Fibroblast of the aortic adventitia (primary cell): ENCODE data around the gene RNF166. TPM values are rescaled to one million over a fixed set of nuclear protein-coding genes. Genes with fewer than 3 reads are reported as not detected.

ENCODE experiments used
- DNase-seq: peaks from one replicate; pipeline ENCODE4 v3.0.0-alpha.2; 2010; ENCODE audit warnings: low read depth
- H3K4me3 ChIP-seq: 2 replicates; pipeline ENCODE4 v1.5.1; 2011; ENCODE audit warnings: low read depth, mild to moderate bottlenecking, control low read depth, low read length, moderate library complexity
- total RNA-seq: library from RNA; depleted of rRNA; stranded (reverse); fragments of >200 nt; gene quantifications from 2 replicates; pipeline ENCODE4 v1.2.3, GENCODE V29; 2012; ENCODE audit warnings: low replicate concordance
- TF ChIP-seq, protein P1 (sequence below): IDR thresholded peaks from 2 replicates; pipeline ENCODE4 v1.5.1; 2011; ENCODE audit warnings: mild to moderate bottlenecking, low read length, control low read depth, inconsistent platforms; ENCODE audit not compliant: insufficient read depth

The RNF166 gene
- total RNA-seq, 1 donor = 10.2 TPM

DNA sequence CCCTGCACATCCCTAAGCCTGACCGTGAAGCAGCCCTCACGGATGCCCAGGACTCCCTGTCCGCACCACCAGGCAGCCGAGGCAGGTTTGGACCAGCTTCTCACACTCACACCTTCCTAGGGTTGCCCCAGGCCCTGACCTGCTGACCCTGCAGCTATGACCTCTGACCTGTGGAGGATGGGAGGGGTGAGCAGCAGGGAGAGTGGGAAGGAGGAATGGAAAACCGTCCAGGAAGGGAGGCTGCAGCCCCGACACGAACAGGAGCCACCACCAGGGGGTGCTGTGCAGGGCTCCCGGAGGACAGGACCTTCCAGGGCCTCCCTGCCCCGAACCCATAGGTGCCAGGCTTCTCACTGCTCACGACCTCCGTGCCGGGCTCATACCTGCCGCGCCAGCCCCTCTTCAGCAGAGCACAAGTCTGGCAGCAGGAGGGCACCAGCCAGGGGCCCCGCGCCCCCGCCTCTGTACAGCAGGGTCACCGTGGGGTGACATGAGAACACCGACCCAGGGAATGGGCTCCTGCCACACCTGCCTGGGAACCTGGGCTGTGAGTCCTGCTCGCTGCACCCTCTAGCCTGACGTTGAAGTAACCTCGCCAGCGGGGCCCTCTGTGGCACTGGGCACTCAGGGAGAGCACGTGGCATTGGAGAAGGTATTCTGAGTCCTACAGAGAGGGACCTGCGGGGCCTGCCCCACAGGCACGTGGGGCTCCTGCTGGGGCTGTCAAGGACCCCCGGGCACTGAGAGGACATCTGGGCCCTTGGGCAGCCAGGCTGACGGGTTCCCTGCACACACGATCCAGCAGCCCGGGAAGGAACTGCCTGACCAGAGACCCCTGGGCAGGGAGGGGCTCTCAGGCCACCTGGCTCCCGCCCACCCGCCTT lies 37.7 kb upstream of the RNF166 start:
- TF ChIP-seq, protein P1, sequence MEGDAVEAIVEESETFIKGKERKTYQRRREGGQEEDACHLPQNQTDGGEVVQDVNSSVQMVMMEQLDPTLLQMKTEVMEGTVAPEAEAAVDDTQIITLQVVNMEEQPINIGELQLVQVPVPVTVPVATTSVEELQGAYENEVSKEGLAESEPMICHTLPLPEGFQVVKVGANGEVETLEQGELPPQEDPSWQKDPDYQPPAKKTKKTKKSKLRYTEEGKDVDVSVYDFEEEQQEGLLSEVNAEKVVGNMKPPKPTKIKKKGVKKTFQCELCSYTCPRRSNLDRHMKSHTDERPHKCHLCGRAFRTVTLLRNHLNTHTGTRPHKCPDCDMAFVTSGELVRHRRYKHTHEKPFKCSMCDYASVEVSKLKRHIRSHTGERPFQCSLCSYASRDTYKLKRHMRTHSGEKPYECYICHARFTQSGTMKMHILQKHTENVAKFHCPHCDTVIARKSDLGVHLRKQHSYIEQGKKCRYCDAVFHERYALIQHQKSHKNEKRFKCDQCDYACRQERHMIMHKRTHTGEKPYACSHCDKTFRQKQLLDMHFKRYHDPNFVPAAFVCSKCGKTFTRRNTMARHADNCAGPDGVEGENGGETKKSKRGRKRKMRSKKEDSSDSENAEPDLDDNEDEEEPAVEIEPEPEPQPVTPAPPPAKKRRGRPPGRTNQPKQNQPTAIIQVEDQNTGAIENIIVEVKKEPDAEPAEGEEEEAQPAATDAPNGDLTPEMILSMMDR = peak; percentile 86
- H3K4me3 ChIP-seq = no peak overlapping the region
- peak; percentile 70 for DNase-seq

- no peak overlapping the region for H3K4me3 ChIP-seq
- no peak for DNase-seq
- TF ChIP-seq, protein P1 = no peak
Measured at GRCh38 chr16:88742896-88743605, 36.8 kb upstream of the RNF166 start.

DNA sequence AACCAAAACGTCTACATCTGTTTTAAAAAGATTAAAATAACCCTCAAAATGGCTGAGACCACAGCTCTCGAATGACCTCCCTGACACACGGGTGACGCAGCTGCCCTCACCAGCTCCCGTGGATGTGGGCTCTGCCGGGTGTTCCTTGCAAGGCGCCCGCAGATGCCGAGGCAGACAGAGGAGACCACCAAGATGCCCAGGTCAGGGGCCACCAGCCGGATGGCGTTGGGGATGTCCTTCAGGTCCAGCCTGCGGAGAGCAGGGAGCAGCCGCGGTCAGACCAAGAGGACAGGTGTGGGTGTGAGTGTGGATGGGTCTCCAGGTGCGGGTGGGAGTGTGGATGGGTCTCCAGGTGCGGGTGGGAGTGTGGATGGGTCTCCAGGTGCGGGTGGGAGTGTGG lies 35.2 kb upstream of the RNF166 start:
- no peak overlapping the region for H3K4me3 ChIP-seq
- TF ChIP-seq, protein P1 = no peak
- DNase-seq = no peak

DNA sequence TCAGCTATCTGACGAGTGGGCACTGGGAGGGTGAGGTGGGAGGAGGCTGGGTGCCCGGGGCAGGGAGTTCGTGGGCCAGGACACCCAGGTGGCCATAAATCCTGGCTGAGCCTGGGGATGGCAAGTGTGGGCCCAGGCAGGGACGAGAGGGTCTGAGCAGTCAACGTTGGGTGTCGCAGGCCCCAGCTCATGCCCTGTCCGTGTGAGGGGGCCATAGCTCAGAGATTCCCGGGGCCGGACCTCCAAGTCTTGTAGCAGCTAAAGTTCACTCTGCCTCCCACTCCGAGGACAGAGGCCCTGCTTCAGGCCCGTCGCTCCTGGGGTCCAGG lies 34.5 kb upstream of the RNF166 start:
- TF ChIP-seq, protein P1 = no peak
- no peak overlapping the region for H3K4me3 ChIP-seq
- DNase-seq = no peak

- DNase-seq = no peak
- TF ChIP-seq, protein P1 = no peak
- H3K4me3 ChIP-seq = no peak overlapping the region
Measured at GRCh38 chr16:88739977-88740726, 33.9 kb upstream of the RNF166 start.

GRCh38 chr16:88739139-88739976 lies 33.1 kb upstream of the RNF166 start:
- H3K4me3 ChIP-seq = no peak overlapping the region

More at GRCh38 chr16:88739139-88739976, 33.1 kb upstream of the RNF166 start:
- no peak for DNase-seq
- TF ChIP-seq, protein P1 = no peak
